CD14-positive monocyte (primary cell): ENCODE data around the gene HAGHL. TPM values are rescaled to one million over a fixed set of nuclear protein-coding genes. Genes with fewer than 3 reads are reported as not detected.

Experiments used
- DNase-seq, 3 donors: peaks; one replicate each; pipeline ENCODE4 v3.0.0-alpha.2; 2011 to 2022
- H2AFZ ChIP-seq: 2 replicates; pipeline ENCODE4 v1.6.0; 2012; ENCODE audit warnings: mild to moderate bottlenecking, low read depth, low read length, inconsistent platforms; ENCODE audit not compliant: insufficient read depth, poor library complexity, severe bottlenecking
- H3K27ac ChIP-seq, 2 donors: 1 replicate in 1 of 2; 2 replicates in 1 of 2; pipeline ENCODE4 v1.5.1; 2012 to 2013; ENCODE audit warnings: low read length in 2 of 2, control low read depth in 1 of 2, inconsistent platforms in 1 of 2, low read depth in 1 of 2, mild to moderate bottlenecking in 1 of 2
- H3K27me3 ChIP-seq, 2 donors: one replicate each; pipeline versions ENCODE4 v1.6.0 to v1.6.1; 2011 to 2013; ENCODE audit warnings: low read length in 2 of 2; ENCODE audit not compliant: control insufficient read depth in 2 of 2, insufficient read depth in 2 of 2
- H3K36me3 ChIP-seq, 2 donors: replicated peaks in 1 of 2; 1 replicate in 1 of 2; 2 replicates in 1 of 2; pipeline versions ENCODE4 v1.5.1 to v1.6.1; 2012 to 2013; ENCODE audit warnings: low read length in 2 of 2, control low read depth in 1 of 2, inconsistent platforms in 1 of 2, mild to moderate bottlenecking in 1 of 2; ENCODE audit not compliant: insufficient read depth in 2 of 2, control insufficient read depth in 1 of 2
- H3K4me1 ChIP-seq, 2 donors: 1 replicate in 1 of 2; 2 replicates in 1 of 2; pipeline versions ENCODE4 v1.5.1 to v1.6.1; 2012 to 2013; ENCODE audit warnings: low read length in 2 of 2, control low read depth in 1 of 2, inconsistent platforms in 1 of 2, mild to moderate bottlenecking in 1 of 2, moderate library complexity in 1 of 2; ENCODE audit not compliant: insufficient read depth in 2 of 2, control insufficient read depth in 1 of 2
- H3K4me2 ChIP-seq: replicated peaks from 2 replicates; pipeline ENCODE3; 2012; ENCODE audit warnings: low read length, moderate library complexity, mild to moderate bottlenecking; ENCODE audit not compliant: poor library complexity, severe bottlenecking; ENCODE audit errors: extremely low read depth
- H3K4me3 ChIP-seq, 3 experiments: fragments of 200-600 bp in 1 of 3; sonication (generic) in 1 of 3; replicated peaks in 1 of 3; 1 replicate in 2 of 3; 2 replicates in 1 of 3; pipeline ENCODE4 v1.5.1; 2011 to 2013; ENCODE audit warnings: low read length in 3 of 3, mild to moderate bottlenecking in 3 of 3, control low read depth in 2 of 3, low read depth in 2 of 3, inconsistent platforms in 1 of 3, moderate library complexity in 1 of 3
- H3K79me2 ChIP-seq: 2 replicates; pipeline ENCODE4 v1.6.0; 2012; ENCODE audit warnings: mild to moderate bottlenecking, control low read depth, inconsistent platforms, low read length, moderate library complexity; ENCODE audit not compliant: insufficient read depth
- H3K9ac ChIP-seq: 2 replicates; pipeline ENCODE4 v1.6.0; 2017; ENCODE audit warnings: low read length, mild to moderate bottlenecking; ENCODE audit not compliant: insufficient read depth, poor library complexity, severe bottlenecking
- H3K9me3 ChIP-seq, 2 donors: replicated peaks in 1 of 2; 1 replicate in 1 of 2; 2 replicates in 1 of 2; pipeline versions ENCODE4 v1.5.1 to v1.6.1; 2012 to 2013; ENCODE audit warnings: low read length in 2 of 2, control low read depth in 1 of 2; ENCODE audit not compliant: control insufficient read depth in 1 of 2, insufficient read depth in 1 of 2
- H4K20me1 ChIP-seq: 2 replicates; pipeline ENCODE4 v1.6.0; 2012; ENCODE audit warnings: mild to moderate bottlenecking, low read length, control low read depth, moderate library complexity; ENCODE audit not compliant: insufficient read depth
- H3K27ac Mint-ChIP-seq, 7 donors: one replicate each; pipeline ENCODE4 v1.8.0; 2020; ENCODE audit warnings: mild to moderate bottlenecking in 7 of 7, mixed read lengths in 7 of 7, moderate library complexity in 6 of 7, inconsistent platforms in 2 of 7
- H3K27me3 Mint-ChIP-seq, 3 donors: one replicate each; pipeline ENCODE4 v1.8.0; 2021 to 2022; ENCODE audit warnings: low read depth in 3 of 3, mild to moderate bottlenecking in 3 of 3, mixed read lengths in 3 of 3, moderate library complexity in 3 of 3, inconsistent platforms in 1 of 3
- H3K36me3 Mint-ChIP-seq, 2 donors: one replicate each; pipeline ENCODE4 v1.8.0; 2020; ENCODE audit warnings: mixed read lengths in 2 of 2, inconsistent platforms in 1 of 2, mild to moderate bottlenecking in 1 of 2
- H3K4me1 Mint-ChIP-seq: one replicate; pipeline ENCODE4 v1.8.0; 2020; ENCODE audit warnings: mild to moderate bottlenecking, mixed read lengths
- H3K4me3 Mint-ChIP-seq, 2 donors: one replicate each; pipeline ENCODE4 v1.8.0; 2020; ENCODE audit warnings: mild to moderate bottlenecking in 2 of 2, mixed read lengths in 2 of 2, moderate library complexity in 1 of 2
- H3K9me3 Mint-ChIP-seq, 7 donors: one replicate each; pipeline ENCODE4 v1.8.0; 2020 to 2022; ENCODE audit warnings: mixed read lengths in 7 of 7, mild to moderate bottlenecking in 6 of 7, moderate library complexity in 6 of 7, inconsistent platforms in 2 of 7
- CTCF ChIP-seq: fragments of 200-600 bp; IDR thresholded peaks from one replicate; pipeline ENCODE4 v1.8.0; 2022; ENCODE audit warnings: antibody characterized with exemption, mild to moderate bottlenecking
- WGBS: methylation state at CpG from one replicate; pipeline ENCODE4 v1.1.5; 2013; ENCODE audit warnings: missing lambda C conversion rate; ENCODE audit not compliant: insufficient coverage; 5-methylcytosine and 5-hydroxymethylcytosine counted together
- intact Hi-C, 2 donors: fragments of 100-400 bp; cut with micrococcal nuclease; formaldehyde crosslinking; loops; one replicate each; pipeline versions ENCODE4 v1.15.0 to v1.15.1; 2023
- polyA plus RNA-seq, 3 donors: library from polyadenylated mRNA; depleted of rRNA in 1 of 3; unstranded in 2 of 3; stranded (reverse) in 1 of 3; fragments of 300-500 nt in 2 of 3; fragments of >200 nt in 1 of 3; fragmentation: Illumina TruSeq in 2 of 3; gene quantifications; 1 replicate in 2 of 3; 2 replicates in 1 of 3; pipeline ENCODE4 v1.2.3, GENCODE V29; 2012 to 2021

Gene HAGHL
- polyA plus RNA-seq, 3 donors = 0.60 to 8.9 (median 1.5) TPM

DNA sequence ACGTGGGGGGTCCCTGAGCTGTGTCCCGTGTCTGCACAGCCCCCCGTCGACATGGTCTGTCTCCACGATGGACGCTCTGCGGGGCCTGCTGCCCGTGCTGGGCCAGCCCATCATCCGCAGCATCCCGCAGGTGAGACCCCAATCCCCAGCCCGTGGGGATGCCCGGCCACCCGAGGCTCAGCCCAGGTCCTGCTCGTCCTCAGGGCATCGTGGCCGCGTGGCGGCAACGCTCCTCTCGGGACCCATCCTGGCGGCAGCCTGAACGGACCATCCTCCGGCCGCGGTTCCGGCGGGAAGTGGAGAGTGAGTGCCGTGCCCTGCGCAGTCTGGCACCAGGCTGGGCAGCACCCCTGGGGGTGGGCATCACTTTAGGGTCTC lies 38.6 kb downstream of the HAGHL start:
- Mint-ChIP-seq H3K27ac (peak overlapping the region in 1 of 7 donors; percentile 77), H3K36me3 (no peaks in the 10 kb centered on the region), H3K9me3 (no peaks in the 10 kb centered on the region), H3K4me3 (no peak overlapping the region), H3K27me3 (peaks cover 0 to 11% (median 1%) of the 10 kb centered on the region in 3 donors), H3K4me1 (no peaks in the 10 kb centered on the region)
- H3K79me2 ChIP-seq = no peaks in the 10 kb centered on the region
- no peaks in the 10 kb centered on the region for H3K9me3 ChIP-seq
- H3K36me3 ChIP-seq = no peaks in the 10 kb centered on the region
- no peaks in the 10 kb centered on the region for H3K4me1 ChIP-seq
- H3K27ac ChIP-seq = no peak overlapping the region
- 98% methylated on average over 28 of the region's 29 CpGs for WGBS
- no peaks in the 10 kb centered on the region for H4K20me1 ChIP-seq
- no peak for DNase-seq
- intact Hi-C loops = no loop called here
- H3K9ac ChIP-seq = no peak overlapping the region
- no peak overlapping the region for H2AFZ ChIP-seq
- peaks cover 0 to 2% of the 10 kb centered on the region in 2 donors for H3K27me3 ChIP-seq
- TF ChIP-seq CTCF = no peak
- no peak overlapping the region for H3K4me2 ChIP-seq
- H3K4me3 ChIP-seq = no peak overlapping the region

GRCh38 chr16:766008-766819 lies 39.3 kb downstream of the HAGHL start:
- no peaks in the 10 kb centered on the region for H3K36me3 ChIP-seq
- Mint-ChIP-seq H3K9me3 (no peaks in the 10 kb centered on the region), H3K4me1 (no peaks in the 10 kb centered on the region), H3K27ac (peak overlapping the region in 1 of 7 donors; percentile 33), H3K36me3 (no peaks in the 10 kb centered on the region), H3K4me3 (no peak overlapping the region), H3K27me3 (peaks cover 0 to 11% (median 1%) of the 10 kb centered on the region in 3 donors)
- H3K9ac ChIP-seq = no peak overlapping the region
- peaks cover 0 to 2% of the 10 kb centered on the region in 2 donors for H3K27me3 ChIP-seq
- H3K9me3 ChIP-seq = no peaks in the 10 kb centered on the region
- no peak overlapping the region for H3K27ac ChIP-seq
- no peak overlapping the region for H3K4me2 ChIP-seq
- no peak for DNase-seq
- no peaks in the 10 kb centered on the region for H4K20me1 ChIP-seq
- H3K4me3 ChIP-seq = no peak overlapping the region
- 93% methylated on average over 23 of the region's 29 CpGs for WGBS
- H3K4me1 ChIP-seq = no peaks in the 10 kb centered on the region
- intact Hi-C loops = no loop called here
- no peak for TF ChIP-seq CTCF
- no peaks in the 10 kb centered on the region for H3K79me2 ChIP-seq
- H2AFZ ChIP-seq = no peak overlapping the region
